ENCODE results near the gene ARTN. TPM values are rescaled to one million over a fixed set of nuclear protein-coding genes. Genes with fewer than 3 reads are reported as not detected.

ARTN gene
- total RNA-seq, 4 donors from 2014 or later, result 0.94 TPM; not detected in 3

- H3K4me3 ChIP-seq, result peak within 1 kb of the TSS; percentile 81 to 98 (median 84)
- H3K27ac ChIP-seq, result peak within 1 kb of the TSS; percentile 92 to 98 (median 94)
- no peaks in the 10 kb centered on the region for H3K27me3 ChIP-seq
- peak in 4 of 6 experiments; percentile 35 to 58 (median 51) for TF ChIP-seq CTCF (IDR thresholded peaks at IDR 0.05)
- peak; percentile 83 to 88 for TF ChIP-seq POLR2A (IDR thresholded peaks at IDR 0.05)
- peaks cover 9 to 48% (median 15%) of the 10 kb centered on the region in 4 donors for H3K4me1 ChIP-seq
- no peaks in the 10 kb centered on the region for H3K9me3 ChIP-seq
- peak; percentile 98 to 99 (median 98) for DNase-seq
- peaks cover 0 to 25% (median 0%) of the 10 kb centered on the region in 3 donors for H3K36me3 ChIP-seq
These were observed 41.0 kb downstream of the ARTN start, which contains the start of gene ATP6V0B for GRCh38 chr1:43974443-43975248. TSS of gene ATP6V0B (plus strand) at chr1:43974960. CDS start at chr1:43975041, 81 bp downstream.

- Histone ChIP-seq H3K4me1 (peaks cover 10 to 53% (median 17%) of the 10 kb centered on the region in 4 donors), H3K27me3 (no peaks in the 10 kb centered on the region), H3K36me3 (peaks cover 0 to 25% (median 0%) of the 10 kb centered on the region in 3 donors), H3K27ac (peak overlapping the region; percentile 92 to 98 (median 94)), H3K9me3 (no peaks in the 10 kb centered on the region), H3K4me3 (peak overlapping the region; percentile 81 to 98 (median 84))
- no peak for TF ChIP-seq CTCF (IDR thresholded peaks at IDR 0.05)
- no peak for TF ChIP-seq POLR2A (IDR thresholded peaks at IDR 0.05)
- DNase-seq, result peak; percentile 73 to 82 (median 75)
These were observed 41.8 kb downstream of the ARTN start for GRCh38 chr1:43975249-43975961.

DNA sequence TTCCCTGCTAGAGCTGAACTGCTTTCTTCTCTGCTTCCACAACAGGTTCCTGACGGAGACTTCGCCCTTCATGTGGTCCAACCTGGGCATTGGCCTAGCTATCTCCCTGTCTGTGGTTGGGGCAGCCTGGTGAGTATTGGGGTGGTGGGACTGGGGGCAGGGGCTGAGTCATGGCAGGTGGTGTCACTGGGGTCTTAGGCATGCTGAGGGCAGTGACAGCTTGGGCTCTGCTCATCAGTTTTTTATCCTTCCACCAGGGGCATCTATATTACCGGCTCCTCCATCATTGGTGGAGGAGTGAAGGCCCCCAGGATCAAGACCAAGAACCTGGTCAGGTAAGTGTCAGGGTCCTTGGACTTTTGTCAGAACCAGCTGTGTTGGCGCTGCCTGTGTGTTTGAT lies 42.4 kb downstream of the ARTN start:
- Histone ChIP-seq H3K27ac (peak overlapping the region in 1 of 4 donors; percentile 98), H3K9me3 (no peaks in the 10 kb centered on the region), H3K4me1 (peaks cover 10 to 51% (median 14%) of the 10 kb centered on the region in 4 donors), H3K36me3 (peaks cover 0 to 25% (median 0%) of the 10 kb centered on the region in 3 donors), H3K27me3 (no peaks in the 10 kb centered on the region), H3K4me3 (peak overlapping the region in 3 of 4 donors; percentile 81 to 85 (median 84))
- TF ChIP-seq CTCF (IDR thresholded peaks at IDR 0.05) (no peak), POLR2A (IDR thresholded peaks at IDR 0.05) (no peak)
- DNase-seq, result no peak

GRCh38 chr1:43976890-43977289 lies 43.3 kb downstream of the ARTN start:
- Histone ChIP-seq H3K4me3 (no peak overlapping the region), H3K27ac (no peak overlapping the region), H3K36me3 (peaks cover 0 to 25% (median 0%) of the 10 kb centered on the region in 3 donors), H3K27me3 (no peaks in the 10 kb centered on the region), H3K9me3 (no peaks in the 10 kb centered on the region), H3K4me1 (peaks cover 10 to 55% (median 14%) of the 10 kb centered on the region in 4 donors)
- no peak for DNase-seq
- TF ChIP-seq POLR2A (IDR thresholded peaks at IDR 0.05) (no peak), CTCF (IDR thresholded peaks at IDR 0.05) (no peak)

- Histone ChIP-seq H3K27me3 (no peaks in the 10 kb centered on the region), H3K4me1 (peaks cover 10 to 55% (median 14%) of the 10 kb centered on the region in 4 donors), H3K4me3 (no peak overlapping the region), H3K36me3 (peaks cover 0 to 25% (median 0%) of the 10 kb centered on the region in 3 donors), H3K9me3 (no peaks in the 10 kb centered on the region), H3K27ac (peak overlapping the region in 1 of 4 donors; percentile 57)
- no peak for DNase-seq
- TF ChIP-seq POLR2A (IDR thresholded peaks at IDR 0.05), result no peak
- no peak for TF ChIP-seq CTCF (IDR thresholded peaks at IDR 0.05)
These were observed 44.0 kb downstream of the ARTN start for GRCh38 chr1:43977376-43978263.

All from Peyer's patch (tissue), 4 donors.